ENCODE measurements around the gene UBA6.
"Not testable (repeated sequence)": the region's sequence is repeated elsewhere in the genome, so short reads cannot be mapped to it uniquely, and the experiment has no call there.

Gene UBA6

GRCh38 chr4:67700738-67701516, at the start of gene UBA6:
Gene UBA6, minus strand, starts transcription at chr4:67701155. Its CDS starts 36 bp downstream, at chr4:67701119.
- DNase-seq (ENCODE audit: low read depth), result peak; percentile 88

GRCh38 chr4:67750691-67751090, 49.7 kb upstream of the UBA6 start:
- DNase-seq (ENCODE audit: low read depth), result no peak

- DNase-seq (ENCODE audit: low read depth), result no peak
Measured at GRCh38 chr4:67749286-67749685, 48.3 kb upstream of the UBA6 start.

- DNase-seq (ENCODE audit: low read depth), result no peak
Measured at GRCh38 chr4:67746797-67747495, 46.0 kb upstream of the UBA6 start.

GRCh38 chr4:67744561-67745283, 43.8 kb upstream of the UBA6 start:
- DNase-seq (ENCODE audit: low read depth), result no peak

DNA sequence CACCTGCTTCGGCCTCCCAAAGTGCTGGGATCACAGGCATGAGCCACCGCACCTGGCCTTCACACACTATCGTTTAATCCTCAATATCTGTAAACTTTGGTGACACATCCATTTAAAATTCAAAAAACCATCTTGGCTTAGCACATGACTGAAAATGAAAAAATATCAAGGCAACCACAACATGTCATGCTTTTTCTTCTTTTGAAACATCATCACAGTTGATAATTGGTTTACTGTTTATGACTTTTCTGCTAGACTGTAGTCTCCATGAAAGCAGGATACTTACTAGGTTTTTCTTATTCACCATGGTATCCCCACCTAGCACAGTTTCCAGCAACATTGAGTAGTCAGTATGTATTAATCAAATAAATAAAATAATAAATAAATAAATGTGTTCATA, 42.2 kb upstream of the UBA6 start:
- DNase-seq (ENCODE audit: low read depth), result no peak

- no peak for DNase-seq (ENCODE audit: low read depth)
Measured at GRCh38 chr4:67736262-67736661, 35.3 kb upstream of the UBA6 start.

DNA sequence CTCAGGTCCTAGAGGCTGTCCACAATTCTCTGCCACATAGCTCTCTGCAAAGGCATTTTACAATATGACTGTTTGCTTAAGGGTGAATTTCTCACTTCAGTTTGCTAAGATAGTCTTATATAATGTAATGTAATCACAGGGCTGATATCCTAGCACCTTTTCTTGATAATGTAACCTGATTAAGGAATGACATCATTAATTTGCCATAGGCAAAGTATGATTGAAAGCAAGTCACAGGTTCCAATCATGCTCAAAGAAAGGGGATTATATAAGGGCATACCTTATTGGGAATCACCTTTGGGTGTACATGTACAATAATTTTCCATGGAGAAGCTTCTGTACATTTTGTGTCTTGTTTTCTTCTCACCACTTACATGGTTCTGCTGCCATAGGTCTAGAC, 34.4 kb upstream of the UBA6 start:
- no peak for DNase-seq (ENCODE audit: low read depth)

DNA sequence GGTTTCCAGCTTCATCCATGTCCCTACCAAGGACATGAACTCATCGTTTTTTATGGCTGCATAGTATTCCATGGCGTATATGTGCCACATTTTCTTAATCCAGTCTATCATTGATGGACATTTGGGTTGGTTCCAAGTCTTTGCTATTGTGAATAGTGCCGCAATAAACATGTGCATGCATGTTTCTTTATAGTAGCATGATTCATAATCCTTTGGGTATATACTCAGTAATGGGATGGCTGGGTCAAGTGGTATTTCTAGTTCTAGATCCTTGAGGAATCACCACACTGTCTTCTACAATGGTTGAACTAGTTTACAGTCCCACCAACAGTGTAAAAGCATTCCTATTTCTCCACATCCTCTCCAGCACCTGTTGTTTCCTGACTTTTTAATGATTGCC, 29.6 kb upstream of the UBA6 start:
- not testable (repeated sequence) for DNase-seq (ENCODE audit: low read depth)

GRCh38 chr4:67727124-67727850, 26.3 kb upstream of the UBA6 start:
- no peak for DNase-seq (ENCODE audit: low read depth)

DNA sequence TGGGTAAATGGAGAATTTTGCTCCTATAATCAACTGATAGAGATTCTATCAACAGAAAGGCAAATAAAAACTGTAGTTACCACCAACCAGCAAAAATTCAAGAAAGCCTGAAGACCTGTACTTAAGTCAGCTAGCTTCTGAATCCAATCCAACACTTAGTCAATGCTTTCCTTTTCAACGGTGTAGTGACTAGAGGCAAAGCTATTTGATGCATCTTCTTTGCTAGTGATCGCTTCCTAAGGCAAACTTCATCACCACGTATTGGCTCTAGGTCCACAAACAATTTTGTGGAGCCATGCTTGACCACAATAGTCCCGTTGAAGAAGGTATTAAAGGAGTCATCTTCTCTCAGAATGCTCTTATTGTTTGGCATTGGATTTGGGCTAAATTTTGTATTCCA, 25.0 kb upstream of the UBA6 start:
- DNase-seq (ENCODE audit: low read depth), result no peak

GRCh38 chr4:67725132-67725531, 24.2 kb upstream of the UBA6 start:
- no peak for DNase-seq (ENCODE audit: low read depth)

GRCh38 chr4:67723949-67724348, 23.0 kb upstream of the UBA6 start:
- DNase-seq (ENCODE audit: low read depth), result no peak

DNA sequence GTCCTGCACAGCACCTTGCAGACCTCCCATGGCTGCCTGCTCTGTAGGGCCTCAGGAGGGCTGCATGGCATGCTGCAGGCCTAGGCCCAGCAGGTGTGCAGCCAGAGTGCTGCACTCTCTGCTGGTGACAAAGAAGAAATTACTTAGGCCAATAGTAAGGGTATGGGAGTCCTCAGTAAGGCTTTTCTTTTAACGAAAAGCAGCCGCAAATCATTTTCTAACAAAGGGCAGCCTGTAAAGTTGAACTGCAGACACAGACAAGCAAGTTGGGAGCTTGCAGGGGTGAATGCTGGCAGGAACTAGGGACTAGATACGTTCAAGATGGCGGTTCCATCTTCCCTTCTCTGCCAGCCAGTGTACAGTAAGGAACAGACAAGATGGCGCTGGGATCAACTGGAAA, 22.4 kb upstream of the UBA6 start:
- DNase-seq (ENCODE audit: low read depth), result no peak

- DNase-seq (ENCODE audit: low read depth), result no peak
Measured at GRCh38 chr4:67721770-67722597, 21.0 kb upstream of the UBA6 start.

- no peak for DNase-seq (ENCODE audit: low read depth)
Measured at GRCh38 chr4:67721315-67721769, 20.4 kb upstream of the UBA6 start.

GRCh38 chr4:67719953-67720617, 19.1 kb upstream of the UBA6 start:
- DNase-seq (ENCODE audit: low read depth), result no peak

- DNase-seq (ENCODE audit: low read depth), result no peak
Measured at GRCh38 chr4:67718848-67719247, 17.9 kb upstream of the UBA6 start.

DNA sequence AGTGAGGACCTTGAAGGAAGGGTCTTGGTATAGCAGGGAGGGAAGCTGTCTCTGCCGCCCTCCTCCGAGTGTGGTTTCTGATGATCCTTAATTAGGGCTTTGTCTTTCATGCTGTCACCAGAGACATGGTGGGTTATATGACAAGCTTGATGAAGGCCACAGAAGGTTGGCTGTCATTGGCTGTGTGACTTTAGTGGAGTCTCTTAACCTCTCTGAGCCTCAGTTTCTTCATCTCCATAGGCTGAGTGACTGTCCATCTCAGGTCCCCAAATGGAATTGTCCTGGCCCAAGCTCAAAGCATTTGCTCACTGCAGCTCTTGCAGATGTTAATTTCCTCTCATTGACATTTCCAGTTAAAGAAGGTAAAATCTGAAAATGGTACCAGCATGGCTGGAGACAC, 16.6 kb upstream of the UBA6 start:
- no peak for DNase-seq (ENCODE audit: low read depth)

DNA sequence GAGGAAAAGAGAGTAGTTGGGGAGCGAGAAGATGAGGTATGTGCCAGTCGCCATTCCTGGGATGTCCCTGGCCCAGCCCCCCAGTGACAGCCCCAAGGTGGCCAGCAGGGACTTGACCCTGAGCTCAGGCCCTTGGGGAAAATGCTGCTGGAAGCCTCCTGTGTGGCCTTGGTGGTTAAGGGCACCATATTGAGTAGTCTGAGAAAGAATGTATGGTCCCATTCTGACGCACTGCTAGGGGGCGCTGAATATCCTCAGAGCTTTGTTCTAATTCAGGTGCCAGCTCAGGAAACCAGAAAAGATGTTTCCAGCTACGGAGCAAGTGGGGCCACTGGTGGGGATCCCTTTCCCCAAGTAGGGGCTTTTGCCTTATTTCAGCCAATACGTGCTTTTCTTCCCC, 14.0 kb upstream of the UBA6 start:
- no peak for DNase-seq (ENCODE audit: low read depth)

GRCh38 chr4:67714248-67714583, 13.3 kb upstream of the UBA6 start:
- no peak for DNase-seq (ENCODE audit: low read depth)
